Measurements from ENCODE around the gene GPR37L1.
"Not testable (repeated sequence)": the region's sequence is repeated elsewhere in the genome, so short reads cannot be mapped to it uniquely, and the experiment has no call there.

Gene GPR37L1

GRCh38 chr1:202110977-202111376, 11.7 kb upstream of the GPR37L1 start:
- DNase-seq: no peak

GRCh38 chr1:202111589-202111988, 11.1 kb upstream of the GPR37L1 start:
- DNase-seq: not testable (repeated sequence)

GRCh38 chr1:202112859-202113689, 9.6 kb upstream of the GPR37L1 start:
- DNase-seq: no peak

GRCh38 chr1:202113690-202114300, 8.9 kb upstream of the GPR37L1 start:
- DNase-seq: no peak

GRCh38 chr1:202116287-202116686, 6.4 kb upstream of the GPR37L1 start:
- no peak for DNase-seq

- no peak for DNase-seq
Measured at GRCh38 chr1:202117898-202118371, 4.8 kb upstream of the GPR37L1 start.

GRCh38 chr1:202121006-202121405, 1.7 kb upstream of the GPR37L1 start:
- no peak for DNase-seq

- DNase-seq: no peak
Measured at GRCh38 chr1:202123336-202123813, 658 bp downstream of the GPR37L1 start.

GRCh38 chr1:202124142-202124541, 1.4 kb downstream of the GPR37L1 start:
- no peak for DNase-seq

GRCh38 chr1:202125611-202126010, 2.9 kb downstream of the GPR37L1 start:
- DNase-seq: no peak

GRCh38 chr1:202126426-202126825, 3.7 kb downstream of the GPR37L1 start:
- no peak for DNase-seq

- DNase-seq: no peak
Measured at GRCh38 chr1:202127061-202127460, 4.3 kb downstream of the GPR37L1 start.

- DNase-seq: no peak
Measured at GRCh38 chr1:202127836-202128622, 5.3 kb downstream of the GPR37L1 start.

GRCh38 chr1:202129453-202130296, 7.0 kb downstream of the GPR37L1 start:
- no peak for DNase-seq

- DNase-seq: no peak
Measured at GRCh38 chr1:202130297-202130721, 7.6 kb downstream of the GPR37L1 start.

- no peak for DNase-seq
Measured at GRCh38 chr1:202130816-202131522, 8.3 kb downstream of the GPR37L1 start.

GRCh38 chr1:202131956-202132821, 9.5 kb downstream of the GPR37L1 start:
- DNase-seq: no peak

- DNase-seq: no peak
Measured at GRCh38 chr1:202133001-202133400, 10.3 kb downstream of the GPR37L1 start.

- no peak for DNase-seq
Measured at GRCh38 chr1:202133496-202133895, 10.8 kb downstream of the GPR37L1 start.

- no peak for DNase-seq
Measured at GRCh38 chr1:202133989-202134388, 11.3 kb downstream of the GPR37L1 start.
